ENCODE results near the gene ANXA1. TPM values are rescaled to one million over a fixed set of nuclear protein-coding genes. Genes with fewer than 3 reads are reported as not detected.

Gene ANXA1
- total and polyA plus RNA-seq, 2 of the 13 experiments (the other 11 are each of a cell fraction or from before 2014, with no cell fraction given), result 0.15 to 0.20 TPM

GRCh38 chr9:73132034-73132776 lies 19.5 kb upstream of the ANXA1 start:
- FAIRE-seq (no peak), DNase-seq (ENCODE audit: low spot score) (no peak), ATAC-seq (peak; percentile 65)
- Histone ChIP-seq H3K27ac (ENCODE audit: extremely low read length, insufficient read depth, low read length) (no peak overlapping the region), H3K4me3 (replicated peaks in 1 of 3; ENCODE audit: insufficient read depth in 1 of 3, low read depth in 2 of 3, low read length in 3 of 3) (peak overlapping the region; percentile 30 to 37 (median 32); a peak in 4 of 6 replicates), H3K36me3 (replicated peaks in 1 of 2; ENCODE audit: control insufficient read depth in 1 of 2, insufficient read depth in 2 of 2, low read length in 2 of 2) (no peaks in the 10 kb centered on the region), H3K4me2 (ENCODE audit: low read depth, low read length) (peak overlapping the region; percentile 58), H4K20me1 (ENCODE audit: insufficient read depth, low read length) (no peaks in the 10 kb centered on the region), H2AFZ (ENCODE audit: low read length) (peak overlapping the region; percentile 43), H3K9me3 (ENCODE audit: low read length) (no peaks in the 10 kb centered on the region), H3K27me3 (ENCODE audit: control insufficient read depth in 1 of 2, insufficient read depth in 2 of 2, low read length in 2 of 2) (0 out of 5 replicates have a peak, but pooled peaks cover 0 to 3% of the 10 kb centered on the region in 2 experiments), H3K4me1 (ENCODE audit: insufficient read depth, low read length) (no peaks in the 10 kb centered on the region), H3K79me2 (ENCODE audit: insufficient read depth, low read length) (no peaks in the 10 kb centered on the region), H3K9ac (ENCODE audit: insufficient read depth, low read depth, low read length) (no peak overlapping the region; the same call in 1 of the 2 replicates)
- intact Hi-C loops (cut with micrococcal nuclease; ENCODE audit: unreplicated experiment), result no loop called here
- 7% methylated on average over 15 of the region's 15 CpGs for WGBS (ENCODE audit: low lambda C conversion rate)
- no peak for TF ChIP-seq CREM (IDR thresholded peaks at IDR 0.05)
- no peak for TF ChIP-seq CREM (CRISPR knock-in tag; IDR thresholded peaks at IDR 0.05)
- no peak for TF ChIP-seq TAF1 (CRISPR knock-in tag; IDR thresholded peaks at IDR 0.05)
- no peak for TF ChIP-seq GABPB1 (CRISPR knock-in tag; IDR thresholded peaks at IDR 0.05)
- TF ChIP-seq CENPBD1 (CRISPR knock-in tag; IDR thresholded peaks at IDR 0.05; ENCODE audit: borderline replicate concordance, low read depth), result no peak
- TF ChIP-seq YEATS4 (CRISPR knock-in tag; IDR thresholded peaks at IDR 0.05; ENCODE audit: borderline replicate concordance), result no peak
- no peak for TF ChIP-seq ZNF251 (CRISPR knock-in tag; IDR thresholded peaks at IDR 0.05)
- TF ChIP-seq ZNF569 (CRISPR knock-in tag; IDR thresholded peaks at IDR 0.05; ENCODE audit: borderline replicate concordance), result no peak
- TF ChIP-seq ZSCAN30 (CRISPR knock-in tag; IDR thresholded peaks at IDR 0.05), result no peak
- no peak for TF ChIP-seq XBP1 (CRISPR knock-in tag; IDR thresholded peaks at IDR 0.05)
- no peak for TF ChIP-seq ZNF33B (CRISPR knock-in tag; IDR thresholded peaks at IDR 0.05)
- in situ Hi-C loops (cut with HindIII; ENCODE audit: extremely low pct_ligation_motif_present, low pct_unique_long_range_greater_than_20kb), result no loop called here
- CTCF ChIA-PET (ENCODE audit: low intra/inter-chr PET ratio, low total read pairs), result no interaction called here
- POLR2A ChIA-PET, result no interaction called here
- BruUV-seq (replicated peaks), result no TSS peak
